8988T (cell line): Measurements from ENCODE around the gene BTBD9.

Source experiments
- DNase-seq: peaks from one replicate; pipeline ENCODE4 v3.0.0; 2011

The BTBD9 gene

DNA sequence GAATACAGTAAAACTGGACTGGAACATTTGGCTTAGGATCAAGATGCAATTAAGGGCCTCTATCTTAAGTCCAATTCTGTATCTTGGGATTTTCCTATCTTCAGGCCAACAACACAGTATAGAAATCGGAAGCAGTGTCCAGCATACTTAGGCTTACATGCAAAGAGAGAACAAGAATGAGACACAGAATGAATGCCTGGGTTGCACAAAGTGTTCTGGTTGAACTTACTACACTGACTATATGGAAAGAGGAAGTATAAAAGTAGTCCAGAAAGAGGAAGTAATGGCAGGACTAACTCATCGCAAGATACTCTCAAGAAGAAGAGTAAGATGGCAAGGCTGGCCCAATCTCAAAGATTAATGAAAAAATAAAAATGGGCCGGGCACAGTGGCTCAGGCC lies 87.6 kb downstream of the BTBD9 start:
- no peak for DNase-seq

DNA sequence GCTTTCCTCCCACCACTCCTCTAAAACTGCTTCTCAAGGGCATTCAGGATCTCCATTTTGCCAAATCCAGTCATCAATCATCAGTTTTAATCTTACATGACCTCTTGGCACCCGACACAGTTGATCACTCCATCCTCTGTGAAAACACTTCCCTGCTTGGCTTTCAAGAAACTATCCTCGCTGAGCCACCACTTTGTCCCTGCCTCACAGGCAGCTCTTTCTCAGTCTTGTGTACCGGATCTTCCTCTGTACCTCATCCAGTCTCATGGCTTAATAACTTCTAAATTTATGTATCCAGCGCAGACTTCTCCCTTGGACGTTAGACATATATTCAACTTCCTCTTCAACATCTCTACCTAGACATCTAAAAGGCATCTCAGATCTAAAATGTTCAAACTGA lies 89.9 kb downstream of the BTBD9 start:
- no peak for DNase-seq

DNA sequence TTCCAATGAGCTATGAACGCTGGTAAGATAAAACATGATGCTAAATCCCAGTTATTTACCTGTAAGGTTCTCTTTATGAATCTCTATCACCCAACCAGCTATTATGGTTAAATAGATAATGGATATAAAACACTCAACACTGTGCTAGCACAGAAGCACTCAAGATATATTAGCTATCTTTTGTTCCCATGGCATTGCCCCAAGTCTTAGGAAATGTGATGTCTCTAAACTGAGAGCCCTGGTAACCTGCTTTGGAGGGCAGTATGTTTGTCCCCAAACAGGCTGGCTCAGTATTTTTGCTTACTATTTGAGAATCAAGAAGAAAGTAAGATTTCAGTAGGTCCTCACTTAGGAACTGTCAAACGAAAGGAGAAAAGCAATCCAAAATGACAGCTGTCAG lies 90.5 kb downstream of the BTBD9 start:
- no peak for DNase-seq

- DNase-seq = no peak
Measured at GRCh38 chr6:38543022-38543421, 96.7 kb downstream of the BTBD9 start.

DNA sequence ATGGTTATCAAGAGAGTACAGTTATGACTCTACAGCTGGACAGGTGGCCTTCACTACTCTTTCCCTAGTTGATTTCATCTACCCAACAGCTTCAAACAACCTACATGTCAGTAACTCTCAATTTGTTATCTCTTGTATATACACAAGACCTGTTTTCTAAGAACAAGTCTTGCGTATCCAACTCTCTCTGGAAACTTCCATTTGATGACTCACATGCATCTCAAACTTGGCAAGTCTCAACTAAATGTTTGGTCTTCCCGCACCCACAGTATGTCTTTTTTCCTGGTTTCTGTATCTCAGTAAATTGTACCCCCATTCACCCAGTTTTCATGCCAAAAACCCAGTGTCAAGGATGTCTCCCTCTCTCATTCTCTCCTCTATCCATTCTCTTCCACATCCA lies 97.7 kb downstream of the BTBD9 start:
- DNase-seq = no peak

DNA sequence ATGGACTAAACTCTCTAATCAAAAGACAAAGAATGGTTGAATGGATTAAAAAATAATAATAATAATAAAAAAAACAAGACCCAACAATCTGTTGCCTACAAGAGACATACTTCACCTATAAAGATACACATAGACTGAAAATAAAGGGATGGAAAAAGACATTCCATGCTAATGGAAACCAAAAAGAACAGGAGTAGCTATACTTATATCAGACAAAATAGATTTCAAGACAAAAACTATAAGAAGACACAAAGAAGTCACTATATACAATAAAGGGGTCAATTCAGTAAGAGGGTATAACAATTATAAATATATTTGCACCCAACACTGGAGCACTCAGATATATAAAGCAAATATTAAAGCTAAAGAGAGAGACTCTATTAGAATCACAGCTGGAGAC lies 106.7 kb downstream of the BTBD9 start:
- DNase-seq = no peak

DNA sequence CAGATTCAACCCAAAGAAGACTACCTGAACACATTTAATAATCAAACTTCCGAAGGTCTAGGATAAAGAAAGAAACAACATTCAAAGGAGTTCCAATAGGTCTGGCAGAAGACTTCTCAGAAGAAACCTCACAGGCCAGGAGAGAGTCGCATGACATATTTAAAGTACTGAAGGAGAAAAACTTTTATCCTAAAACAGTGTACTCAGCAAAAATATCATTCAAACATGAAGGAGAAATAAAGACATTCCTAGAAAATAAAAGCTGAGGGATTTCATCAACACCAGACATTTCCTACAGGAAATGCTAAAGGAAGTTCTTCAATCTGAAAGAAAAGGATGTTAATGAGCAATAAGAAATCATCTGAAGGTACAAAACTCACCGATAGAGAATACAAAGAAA lies 108.6 kb downstream of the BTBD9 start:
- DNase-seq = no peak

DNA sequence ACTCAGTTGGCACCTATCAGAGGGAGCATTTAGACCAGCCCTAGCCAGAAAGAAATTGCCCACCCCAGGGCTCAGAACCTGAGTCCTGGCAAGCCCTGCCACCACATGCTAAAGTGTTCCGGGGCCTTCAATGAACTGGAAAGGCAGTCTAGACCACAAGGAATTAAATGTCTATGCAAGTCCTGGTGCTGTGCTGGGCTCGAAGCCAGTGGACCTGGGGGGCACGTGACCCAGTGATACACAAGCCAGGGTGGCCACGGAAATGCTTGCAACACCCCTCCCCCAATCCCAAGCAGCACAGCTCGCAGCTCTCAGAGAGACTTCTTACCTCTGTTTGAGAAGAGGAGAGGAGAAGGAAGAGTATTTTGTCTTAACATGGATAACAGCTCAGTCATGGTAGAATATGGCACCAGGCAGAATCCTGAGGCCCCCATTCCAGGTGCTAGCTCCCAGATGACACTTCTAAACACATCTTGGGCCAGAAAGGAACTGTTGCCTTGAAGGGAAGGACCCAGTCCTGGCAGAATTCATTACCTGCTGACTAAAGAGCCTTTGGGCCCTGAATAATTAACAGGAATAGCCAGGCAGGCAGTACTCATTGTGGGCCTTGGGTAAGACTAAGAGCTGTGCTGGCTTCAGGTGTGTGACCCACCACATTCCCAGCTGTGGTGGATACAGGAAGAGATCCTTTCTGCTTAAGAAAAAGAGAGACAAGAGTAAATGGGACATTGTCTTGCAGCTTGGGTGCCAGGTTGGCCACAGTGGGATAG lies 111.3 kb downstream of the BTBD9 start:
- DNase-seq = no peak

DNA sequence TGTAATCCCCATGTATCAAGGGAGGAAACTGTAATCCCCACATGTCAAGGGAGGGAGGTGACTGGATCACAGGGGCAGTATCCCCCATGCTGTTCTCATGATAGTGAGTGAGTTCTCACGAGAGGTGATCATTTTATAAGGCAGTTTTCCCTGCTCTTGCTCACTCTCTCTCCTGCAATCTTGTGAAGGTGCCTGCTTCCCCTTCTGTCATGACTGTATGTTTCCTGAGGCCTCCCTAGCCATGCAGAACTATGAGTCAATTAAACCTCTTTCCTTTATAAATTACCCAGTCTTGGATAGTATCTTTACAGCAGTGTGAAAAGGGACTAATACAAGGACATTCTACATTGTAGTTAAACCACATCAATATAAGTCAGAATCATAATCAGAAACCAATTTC lies 112.4 kb downstream of the BTBD9 start:
- no peak for DNase-seq

DNA sequence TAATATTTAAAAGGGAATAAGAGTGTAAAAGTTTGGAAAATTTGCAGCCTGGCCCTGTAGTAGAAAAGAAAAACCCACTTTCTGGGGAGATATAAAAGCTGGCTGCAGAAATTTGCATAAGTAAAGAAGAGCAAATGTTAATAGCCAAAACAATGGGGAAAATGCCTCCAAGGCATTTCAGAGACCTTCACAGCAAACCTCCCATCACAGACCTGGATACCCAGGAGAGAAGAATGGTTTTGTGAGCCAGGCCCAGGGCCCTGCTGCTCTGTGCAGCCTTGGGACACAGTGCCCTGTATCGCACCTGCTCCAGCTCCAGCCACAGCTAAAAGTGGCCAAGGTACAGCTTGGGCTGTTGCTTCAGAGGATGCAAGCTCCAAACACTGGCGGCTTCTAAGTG lies 113.8 kb downstream of the BTBD9 start:
- no peak for DNase-seq

DNA sequence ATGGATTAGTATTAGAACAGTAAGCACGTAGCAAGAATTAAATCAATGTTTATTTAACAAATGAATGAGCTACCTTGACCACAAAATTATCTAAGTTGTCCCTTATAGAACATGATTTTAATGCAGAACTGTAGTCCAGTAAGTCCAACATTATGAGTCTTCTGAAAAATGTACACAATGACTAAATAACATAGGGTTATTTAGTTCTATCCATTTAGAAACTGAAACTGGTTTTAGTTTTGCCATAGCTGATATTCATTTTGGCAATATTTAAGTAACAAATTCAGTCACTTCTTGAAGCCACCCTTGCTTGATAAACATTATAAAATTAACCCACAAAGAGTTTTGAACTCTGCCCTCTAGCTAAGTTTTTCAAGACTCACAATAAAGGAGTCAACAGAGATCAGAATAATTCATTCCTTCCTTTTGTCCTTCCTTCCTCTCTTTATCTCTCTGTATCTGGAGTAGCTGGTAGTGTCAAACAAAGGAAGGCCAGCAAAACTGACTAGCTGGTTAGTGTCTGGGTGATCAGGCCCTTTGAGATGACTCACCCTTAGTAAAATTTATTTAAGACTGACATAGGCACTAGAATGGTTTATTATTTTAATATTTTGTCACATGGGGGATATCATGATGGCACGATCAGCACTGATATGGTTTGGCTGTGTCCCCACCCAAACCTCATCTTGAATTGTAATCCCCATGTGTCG lies 115.1 kb downstream of the BTBD9 start:
- DNase-seq = no peak

DNA sequence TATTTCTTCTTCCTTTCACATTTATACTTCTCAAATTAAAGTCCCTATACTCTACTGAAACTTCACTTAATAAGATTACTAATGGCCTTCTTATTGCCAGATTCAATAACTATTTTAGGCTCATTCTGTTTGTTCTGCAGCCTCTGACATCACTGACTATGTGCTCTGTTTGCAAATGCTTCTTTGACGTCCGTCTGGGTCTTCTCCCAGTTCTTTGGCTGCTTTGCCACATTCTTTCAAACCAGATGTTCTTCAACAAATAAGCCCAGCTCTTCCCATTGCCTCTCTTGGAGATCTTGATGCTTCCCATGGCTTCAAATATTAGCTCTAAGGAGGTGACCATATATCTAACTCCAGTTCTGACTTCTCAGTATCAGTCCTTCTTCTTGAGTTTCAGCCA lies 117.4 kb downstream of the BTBD9 start:
- DNase-seq = no peak

DNA sequence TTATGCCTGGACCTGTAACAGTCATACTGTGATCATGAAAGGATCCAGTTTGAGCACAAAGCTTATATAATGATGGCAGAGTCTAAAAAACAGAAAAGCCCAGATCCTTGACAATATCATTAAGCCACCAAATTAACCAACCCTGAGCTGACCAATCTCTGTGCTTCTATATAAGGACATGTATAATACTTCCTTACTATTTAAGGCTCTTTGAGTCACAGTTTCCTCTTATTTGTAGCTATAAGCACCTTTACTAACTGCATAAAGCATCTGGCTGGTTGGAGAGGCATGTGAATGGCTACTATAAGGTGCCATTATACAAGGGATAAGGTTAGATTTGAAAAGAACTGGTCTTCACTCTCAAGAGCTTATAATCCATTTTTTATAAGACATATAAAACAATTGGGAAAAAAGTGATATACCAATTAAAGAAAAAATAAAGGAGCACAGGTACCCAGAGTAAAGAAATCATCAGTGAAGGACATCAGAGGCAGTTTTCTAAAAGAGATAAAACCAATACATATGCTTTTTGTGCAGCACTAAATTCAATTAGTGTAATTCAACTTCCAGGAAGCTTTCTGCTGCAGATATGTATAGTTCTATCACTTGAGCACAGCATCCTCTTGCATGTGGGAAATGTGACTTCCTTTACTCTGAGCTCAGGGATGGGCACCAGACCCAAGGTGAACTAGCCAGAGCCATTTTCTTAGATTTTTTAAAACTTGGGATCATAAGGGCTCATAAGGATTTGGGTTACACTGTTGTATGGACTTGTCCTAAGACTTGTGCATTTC lies 121.0 kb downstream of the BTBD9 start:
- DNase-seq = no peak

GRCh38 chr6:38517005-38517404 lies 122.7 kb downstream of the BTBD9 start:
- DNase-seq = no peak

- DNase-seq = no peak
Measured at GRCh38 chr6:38514399-38514798, 125.3 kb downstream of the BTBD9 start.

DNA sequence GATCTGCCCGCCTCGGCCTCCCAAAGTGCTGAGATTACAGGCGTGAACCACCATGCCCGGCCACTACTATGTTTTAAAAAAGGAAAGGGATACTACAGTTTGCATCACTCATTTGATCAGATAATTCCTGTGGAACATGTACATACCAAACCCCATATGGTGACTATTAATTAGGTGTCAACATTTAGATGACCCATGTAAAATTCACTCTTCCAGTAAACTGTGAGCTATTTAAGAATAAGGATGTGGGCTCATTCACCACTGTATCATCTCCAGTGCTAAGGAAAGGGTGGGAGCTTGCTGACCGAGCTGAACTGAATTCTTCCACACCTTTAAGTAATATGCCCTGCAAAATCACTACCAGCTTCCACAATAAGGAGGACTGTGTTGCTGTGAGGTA lies 127.5 kb downstream of the BTBD9 start:
- DNase-seq = no peak

DNA sequence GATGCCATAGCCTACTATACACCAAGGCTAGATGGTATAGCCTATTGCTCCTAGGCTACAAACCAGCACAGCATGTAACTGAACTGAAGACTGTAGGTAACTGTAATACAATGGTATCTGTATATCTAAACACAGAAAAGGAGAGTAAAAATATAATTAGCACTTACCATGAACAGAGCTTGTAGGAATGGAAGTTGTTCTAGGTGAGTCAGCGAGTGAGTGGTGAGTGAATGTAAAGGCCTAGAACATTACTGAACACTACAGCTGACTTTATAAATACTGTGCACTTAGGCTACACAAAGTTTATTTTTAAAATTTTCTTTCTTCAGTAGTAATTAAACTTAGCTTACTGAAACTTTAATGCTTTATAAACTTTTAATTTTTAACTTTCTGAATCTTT lies 129.5 kb downstream of the BTBD9 start:
- DNase-seq = no peak

- no peak for DNase-seq
Measured at GRCh38 chr6:38509713-38510112, 130.0 kb downstream of the BTBD9 start.

- DNase-seq = no peak
Measured at GRCh38 chr6:38508894-38509293, 130.8 kb downstream of the BTBD9 start.

DNA sequence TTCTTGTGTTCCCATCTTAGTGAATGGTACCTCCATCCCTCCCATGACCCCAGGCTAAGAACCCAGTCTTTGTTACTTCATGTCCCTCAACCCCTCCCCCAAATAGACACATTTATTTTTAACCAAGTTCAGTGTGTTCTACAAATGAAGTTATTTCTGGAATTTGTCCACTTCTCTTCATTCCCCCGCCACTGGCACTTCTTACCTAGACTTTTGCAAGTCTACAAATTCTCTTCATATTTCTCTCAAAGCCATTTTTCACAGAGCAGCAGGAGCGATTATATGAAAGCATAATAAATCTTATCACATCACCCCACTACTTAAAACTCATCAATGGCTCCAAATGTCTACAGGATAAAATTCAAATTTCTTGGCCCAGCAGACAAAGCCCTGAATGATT lies 131.4 kb downstream of the BTBD9 start:
- no peak for DNase-seq

DNA sequence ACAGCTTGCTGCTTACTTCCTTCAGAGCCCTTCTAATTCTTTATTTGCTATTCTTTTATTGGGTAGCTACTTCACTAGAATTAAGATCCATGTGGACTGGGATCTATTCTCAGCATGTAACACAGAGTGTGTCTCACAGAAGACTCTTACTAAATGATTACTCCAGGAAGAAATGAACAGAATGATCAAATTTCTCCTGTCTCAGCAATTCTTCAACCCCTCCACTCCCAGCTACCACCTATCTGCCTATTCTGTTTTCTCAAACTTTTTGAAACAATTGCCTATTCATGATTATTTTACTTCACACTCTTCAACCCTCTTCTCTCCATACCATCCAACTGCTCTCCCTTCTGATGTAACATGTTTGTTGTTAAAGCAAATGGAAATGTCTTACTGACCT lies 132.6 kb downstream of the BTBD9 start:
- no peak for DNase-seq

- DNase-seq = no peak
Measured at GRCh38 chr6:38505826-38506225, 133.9 kb downstream of the BTBD9 start.

GRCh38 chr6:38504996-38505395 lies 134.7 kb downstream of the BTBD9 start:
- DNase-seq = no peak
